HG03196 (cell line): ENCODE data around the gene POU2AF1.
"Not testable (repeated sequence)": the region's sequence is repeated elsewhere in the genome, so short reads cannot be mapped to it uniquely, and the experiment has no call there.

Experiments
- ATAC-seq: cut with Tn5 transposase; IDR thresholded peaks from one replicate; pipeline ENCODE4 v1.9.1; 2021; ENCODE audit not compliant: unreplicated experiment

Gene POU2AF1

DNA sequence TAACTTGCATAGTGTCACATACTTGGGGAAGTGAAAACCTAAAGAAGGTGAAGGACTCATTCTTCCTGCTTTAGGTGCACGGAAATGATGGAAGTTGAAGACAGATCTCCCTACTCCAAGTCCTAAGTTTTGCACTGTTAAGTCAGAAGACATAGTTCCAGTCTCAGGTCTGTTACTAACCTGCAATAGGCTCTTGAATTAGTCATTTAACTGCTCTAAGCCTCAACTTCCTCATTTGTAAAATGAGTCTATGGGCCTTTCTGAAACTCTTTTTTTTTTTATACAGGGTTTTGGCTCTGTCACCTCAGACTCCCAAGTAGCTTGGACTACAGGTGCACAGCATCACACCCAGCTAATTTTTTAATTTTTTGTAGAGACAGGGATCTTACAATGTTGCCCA is 30.8 kb upstream of the POU2AF1 start:
- peak; percentile 54 for ATAC-seq

- ATAC-seq: peak; percentile 46
These were observed 30.0 kb upstream of the POU2AF1 start for GRCh38 chr11:111408789-111409727.

DNA sequence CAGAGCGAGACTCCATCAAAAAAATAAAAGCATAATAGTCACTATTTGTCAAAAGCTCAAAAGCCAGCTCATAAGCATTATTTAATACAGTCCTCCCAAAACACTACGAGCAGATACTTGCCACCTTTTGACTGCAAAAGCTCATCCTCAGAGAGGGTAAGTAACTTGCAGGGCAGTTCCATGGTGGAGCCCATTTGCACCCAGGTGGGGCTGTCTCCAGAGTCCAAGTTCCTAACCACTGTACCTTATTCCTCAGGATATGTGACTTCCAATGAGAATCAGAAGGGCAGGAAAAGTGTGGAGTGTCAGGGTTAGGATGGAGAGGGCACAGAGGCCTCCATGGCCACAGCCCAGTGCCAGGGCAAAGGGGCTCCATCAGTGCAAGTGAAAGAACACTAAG is 28.6 kb upstream of the POU2AF1 start:
- no peak for ATAC-seq

DNA sequence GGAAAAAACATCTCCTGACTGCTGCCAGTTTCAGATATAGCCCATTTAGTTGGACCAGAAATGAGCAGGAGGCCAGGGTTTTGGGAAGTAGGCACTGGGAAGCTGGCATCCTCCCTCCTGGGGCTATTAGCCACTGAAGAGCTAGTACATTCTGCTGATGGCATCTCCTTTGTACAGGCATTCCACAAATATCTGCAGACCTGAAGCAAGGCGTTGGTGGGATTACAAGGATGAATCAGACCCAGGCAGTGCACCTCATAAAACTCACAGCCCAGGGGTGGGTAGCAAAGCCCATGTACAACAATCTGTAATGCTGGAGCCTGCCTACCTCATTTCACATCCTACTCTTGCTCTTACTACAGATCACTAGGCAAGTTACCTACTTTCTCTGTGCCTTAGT is 27.5 kb upstream of the POU2AF1 start:
- no peak for ATAC-seq

GRCh38 chr11:111406091-111406490 is 27.0 kb upstream of the POU2AF1 start:
- ATAC-seq: no peak

DNA sequence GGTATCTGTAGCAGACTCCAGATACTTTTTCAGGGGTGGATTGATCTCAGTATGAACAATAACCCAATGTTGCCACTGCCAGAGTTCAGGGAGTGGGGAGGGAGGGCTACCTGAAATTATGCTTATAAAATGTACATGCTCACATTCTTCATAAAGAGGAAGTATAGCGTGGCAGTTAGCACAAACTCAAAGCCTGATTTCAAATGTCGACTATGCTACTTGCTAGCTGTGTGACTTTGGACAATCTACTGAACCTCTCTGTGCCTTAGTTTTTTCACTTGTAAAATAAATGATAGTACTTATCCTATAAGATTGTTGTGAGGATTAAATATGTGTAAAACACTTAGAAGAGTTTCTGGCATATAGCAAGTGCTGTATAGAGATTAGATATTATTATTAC is 26.5 kb upstream of the POU2AF1 start:
- ATAC-seq: no peak

DNA sequence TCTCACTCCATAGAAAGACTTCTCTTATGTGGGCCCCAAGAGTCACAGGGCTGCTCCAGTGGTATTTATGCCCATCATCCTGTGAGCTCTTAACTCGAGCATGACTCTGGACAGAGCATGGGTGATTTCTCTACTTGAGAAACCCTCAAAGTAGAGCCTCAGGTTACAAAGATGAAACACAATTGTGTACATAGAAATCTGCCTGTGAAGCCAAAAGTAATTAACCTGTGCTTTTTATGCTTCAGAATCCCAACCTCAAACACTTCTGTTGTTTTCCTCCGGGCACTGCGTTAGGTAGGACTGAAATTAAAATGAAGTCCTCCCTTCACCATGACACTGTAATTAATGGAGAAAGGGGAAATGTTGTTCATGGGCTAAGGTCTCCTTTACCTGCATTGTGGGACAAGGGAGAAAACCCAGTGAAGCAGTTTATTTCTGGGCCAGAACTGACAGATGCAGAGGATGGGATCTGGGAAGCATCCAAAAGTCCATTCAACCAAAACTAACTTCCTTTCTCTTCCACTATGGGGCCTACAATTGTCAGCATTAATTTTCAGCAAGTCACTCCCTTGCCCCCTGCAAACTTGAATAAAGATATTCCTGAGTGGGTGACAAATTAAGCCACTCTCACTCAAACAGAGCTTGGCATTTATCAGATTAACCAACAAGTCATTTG is 24.1 kb upstream of the POU2AF1 start:
- no peak for ATAC-seq

DNA sequence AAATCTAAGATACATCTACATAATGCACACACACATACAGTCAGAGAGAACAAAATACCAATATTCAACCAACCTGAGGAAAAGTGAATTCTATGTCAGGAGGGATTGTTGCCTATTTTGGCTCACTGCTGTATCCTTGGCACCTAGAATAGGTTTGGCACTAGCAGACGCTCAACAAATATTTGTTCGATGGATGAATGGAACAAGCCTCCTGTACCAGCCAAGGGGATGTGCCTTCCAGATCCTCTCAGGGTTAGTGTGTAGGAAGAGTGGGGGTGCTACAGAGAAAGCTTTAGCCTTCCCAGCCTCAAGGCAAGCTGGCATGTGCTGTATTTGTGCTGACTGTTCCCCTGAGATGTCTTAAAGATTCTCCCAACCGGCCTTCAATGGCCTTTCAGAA is 23.3 kb upstream of the POU2AF1 start:
- no peak for ATAC-seq

- ATAC-seq: not testable (repeated sequence)
These were observed 22.9 kb upstream of the POU2AF1 start for GRCh38 chr11:111401957-111402356.

DNA sequence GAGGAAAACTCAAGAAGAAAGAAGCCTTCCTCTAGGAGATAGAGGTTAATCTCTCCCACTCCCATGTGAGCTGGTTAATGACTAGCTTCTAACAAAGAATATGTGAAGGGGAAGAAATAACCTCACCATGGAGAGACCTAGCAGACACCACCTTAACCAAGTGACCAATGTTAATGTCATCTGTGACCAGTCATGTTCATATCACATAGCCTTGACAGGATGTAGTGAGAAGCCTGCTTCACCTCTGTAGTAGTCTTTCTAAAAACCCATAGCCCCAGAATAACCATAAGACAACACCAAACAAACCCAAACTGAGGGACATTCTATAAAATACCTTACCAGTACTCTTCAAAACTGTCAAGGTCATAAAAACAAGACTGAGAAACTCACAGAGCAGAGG is 21.5 kb upstream of the POU2AF1 start:
- ATAC-seq: peak; percentile 28

DNA sequence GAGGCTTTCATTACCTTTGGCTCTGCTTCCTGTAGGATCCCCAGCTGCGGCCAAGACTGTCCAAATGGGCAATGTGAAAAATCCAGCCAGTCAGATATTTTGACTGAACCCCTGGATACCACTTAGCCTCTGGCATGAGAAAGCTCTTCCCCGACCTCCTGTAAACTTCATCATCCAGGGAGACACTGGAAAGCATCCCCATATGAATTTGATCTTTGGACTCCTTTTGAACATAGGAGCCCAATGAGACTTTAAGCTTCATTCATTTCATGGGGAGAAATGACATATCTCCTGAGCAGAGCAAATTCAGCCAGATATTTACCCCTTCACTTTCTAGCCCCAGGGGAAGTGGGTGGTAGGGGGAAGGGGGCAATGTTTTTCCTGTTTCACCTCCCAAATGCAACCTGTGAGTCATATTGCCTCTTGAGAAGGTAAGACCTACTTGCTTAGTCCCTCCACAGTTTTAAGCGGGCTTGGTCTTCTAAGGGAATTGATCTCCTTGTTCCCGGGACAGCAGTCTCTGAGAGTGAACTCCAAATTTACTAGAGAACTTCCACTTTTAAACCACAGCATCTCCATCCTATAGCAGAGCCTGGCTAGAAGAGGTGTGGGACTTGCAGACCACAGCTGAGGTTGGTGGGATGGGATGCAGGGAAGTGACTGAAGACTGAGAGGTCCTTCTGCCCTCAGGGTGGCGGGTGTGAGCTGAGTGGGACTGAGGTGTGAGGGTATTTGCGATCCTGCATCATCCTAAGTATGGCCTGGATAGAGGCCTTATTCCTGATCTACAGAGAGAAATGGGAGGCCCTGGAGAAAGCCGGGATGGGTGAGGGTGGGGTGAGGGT is 20.3 kb upstream of the POU2AF1 start:
- ATAC-seq: peak; percentile 42

GRCh38 chr11:111397034-111397433 is 18.0 kb upstream of the POU2AF1 start:
- no peak for ATAC-seq

DNA sequence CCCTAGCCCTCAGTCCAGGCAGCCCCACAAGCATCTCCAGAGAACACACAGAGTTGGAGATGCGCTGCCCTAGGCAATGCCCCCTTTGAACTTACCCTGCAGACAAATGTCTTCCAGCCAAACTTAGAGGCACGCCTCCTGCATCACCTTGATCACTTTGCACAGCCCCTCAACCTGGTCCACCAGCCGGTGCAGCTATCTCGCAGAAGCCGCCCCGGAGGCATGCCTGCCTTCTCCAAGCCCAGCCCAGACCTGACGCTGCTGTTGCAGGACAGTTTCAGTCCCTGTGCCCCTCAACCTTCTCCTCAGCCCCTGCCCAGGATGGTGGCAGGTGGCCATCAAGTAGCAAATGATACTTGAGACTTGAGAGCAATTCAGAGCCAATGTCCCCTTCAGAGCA is 16.7 kb upstream of the POU2AF1 start:
- no peak for ATAC-seq

GRCh38 chr11:111395081-111395480 is 16.0 kb upstream of the POU2AF1 start:
- no peak for ATAC-seq

DNA sequence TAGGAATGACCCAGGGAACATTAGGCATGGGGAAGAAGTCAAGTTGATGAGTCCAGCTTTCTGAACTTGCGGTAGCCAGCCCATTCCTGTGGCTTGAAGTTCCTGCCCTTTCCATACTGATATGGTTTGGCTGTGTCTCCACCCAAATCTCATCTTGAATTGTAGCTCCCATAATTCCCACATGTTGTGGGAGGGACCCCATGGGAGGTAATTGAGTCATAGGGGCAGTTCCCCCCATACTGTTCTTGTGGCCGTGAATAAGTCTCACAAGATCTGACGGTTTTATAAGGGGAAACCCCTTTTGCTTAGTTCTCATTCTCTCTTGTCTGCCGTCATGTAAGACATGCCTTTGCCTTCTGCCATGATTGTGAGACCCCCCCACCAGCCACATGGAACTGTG is 15.1 kb upstream of the POU2AF1 start:
- ATAC-seq: not testable (repeated sequence)

DNA sequence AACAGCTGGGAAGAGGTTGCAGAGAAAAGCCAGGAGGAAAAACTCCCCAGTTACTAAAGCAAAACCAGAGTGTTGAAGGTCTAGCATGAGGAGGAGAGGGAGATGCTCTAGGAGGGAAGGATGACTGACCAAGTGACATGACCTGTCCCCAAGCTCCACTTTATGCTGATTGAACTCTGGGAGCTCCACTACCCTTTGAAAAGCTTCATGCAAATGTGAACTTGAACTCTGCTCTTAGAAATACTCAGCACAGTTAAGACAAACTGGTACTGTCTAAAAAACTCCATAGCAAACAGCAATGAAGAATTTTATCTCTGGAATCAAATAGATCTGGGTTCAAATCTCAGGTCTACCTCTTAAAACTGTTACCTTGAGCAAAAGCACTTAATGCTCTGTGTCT is 14.5 kb upstream of the POU2AF1 start:
- ATAC-seq: no peak

DNA sequence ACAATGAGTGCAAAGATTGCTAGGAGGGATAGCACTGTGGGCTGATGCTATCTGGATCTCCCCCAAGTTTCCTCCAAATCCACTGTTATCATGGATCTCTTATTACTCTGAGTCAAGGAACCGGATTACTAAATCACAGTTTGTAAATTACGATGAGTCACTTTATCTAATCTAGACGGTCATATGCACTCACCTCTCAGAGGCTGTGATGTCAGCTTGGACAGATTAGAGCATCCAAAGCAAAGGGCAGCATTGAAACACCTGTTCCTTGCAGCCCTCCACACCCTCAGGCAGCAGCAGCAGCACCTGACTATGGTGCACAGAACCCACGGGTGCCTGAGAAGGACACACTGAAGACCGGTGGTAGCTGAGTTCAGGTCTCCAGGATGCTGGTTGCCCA is 14.0 kb upstream of the POU2AF1 start:
- ATAC-seq: no peak

GRCh38 chr11:111392552-111392951 is 13.5 kb upstream of the POU2AF1 start:
- ATAC-seq: no peak

DNA sequence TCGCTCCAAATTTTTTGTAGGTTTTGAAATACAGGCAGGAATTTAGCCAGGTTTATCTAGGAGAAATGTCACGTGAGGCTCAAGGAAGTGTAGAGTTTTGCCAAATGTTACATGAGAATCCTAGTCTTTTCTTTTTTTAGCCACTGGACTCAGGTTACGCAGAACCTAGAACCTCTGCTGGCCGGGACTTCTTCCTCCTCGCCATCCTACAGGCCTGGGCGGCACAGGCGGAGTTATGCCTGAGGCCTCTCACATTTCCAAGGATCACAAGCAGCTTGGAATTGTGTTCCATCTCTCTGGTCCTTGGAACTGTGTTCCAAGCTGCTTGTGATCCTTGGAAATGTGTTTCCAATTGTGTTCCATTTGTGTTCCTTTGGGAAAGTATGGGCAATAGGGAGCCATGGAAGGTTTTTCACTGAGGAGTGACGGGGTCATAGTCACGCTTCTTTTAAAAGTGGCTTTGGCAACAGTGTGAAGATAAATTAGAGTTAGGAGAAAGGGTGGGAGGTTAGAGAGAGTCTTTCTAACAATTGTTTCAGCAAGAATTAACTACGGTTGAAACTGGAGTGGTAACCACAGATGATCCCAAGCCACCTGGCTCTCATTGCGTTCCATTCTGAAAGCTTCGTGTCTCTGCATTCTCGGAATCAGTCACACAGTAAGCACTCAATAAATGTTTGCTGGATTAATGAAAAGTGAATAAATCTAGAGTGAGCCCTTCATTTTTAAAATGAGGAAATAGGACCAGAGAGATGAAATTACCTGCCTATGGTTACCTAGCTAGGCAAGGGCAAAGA is 12.5 kb upstream of the POU2AF1 start:
- ATAC-seq: no peak

DNA sequence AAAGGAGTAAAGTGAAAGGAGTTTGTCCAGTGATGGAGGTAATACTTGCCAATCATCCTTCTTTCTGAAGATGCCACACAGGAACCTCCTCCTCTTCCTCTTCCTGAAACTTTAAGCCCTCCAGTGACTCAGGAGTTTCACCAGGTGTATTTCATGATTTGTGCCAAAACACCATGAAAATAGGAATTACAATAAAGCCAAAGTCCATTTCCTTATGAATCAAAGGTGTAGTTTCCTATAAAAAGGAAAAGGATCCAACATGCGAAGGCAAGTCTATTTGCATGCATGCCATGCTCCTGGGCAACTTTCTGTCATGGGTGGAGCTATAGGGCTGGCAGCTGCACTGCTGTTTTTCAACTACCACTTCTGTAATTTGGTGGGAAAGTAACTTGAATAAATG is 9.8 kb upstream of the POU2AF1 start:
- ATAC-seq: no peak

DNA sequence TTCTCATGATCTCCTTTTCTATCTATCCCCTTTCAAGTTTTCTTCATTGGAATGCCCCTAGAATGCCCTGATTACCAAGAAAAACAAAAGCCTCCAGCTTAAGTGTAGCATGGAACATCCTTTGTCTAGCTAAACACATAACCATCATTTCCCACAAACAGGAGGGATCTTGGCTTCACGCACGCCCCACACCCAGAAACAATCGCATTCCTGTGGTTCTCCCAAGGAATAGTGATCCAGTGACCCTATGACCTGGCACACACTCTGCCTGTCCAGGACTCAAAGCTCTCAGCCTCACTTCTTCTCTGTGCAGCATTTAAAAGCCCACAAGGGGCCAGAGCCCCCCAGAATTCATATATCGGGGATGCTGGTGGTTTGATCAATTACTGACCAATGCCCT is 9.3 kb upstream of the POU2AF1 start:
- no peak for ATAC-seq
